Measurements from ENCODE around the gene OTP.
"Not testable (repeated sequence)": the region's sequence is repeated elsewhere in the genome, so short reads cannot be mapped to it uniquely, and the experiment has no call there.

The OTP gene

GRCh38 chr5:77582143-77582542 is 56.4 kb downstream of the OTP start:
- not testable (repeated sequence) for H3K27me3 ChIP-seq (ENCODE audit: control insufficient read depth in 1 of 2, insufficient read depth in 1 of 2, low read length in 2 of 2); H3K18ac ChIP-seq (ENCODE audit: low read depth in 1 of 2, low read length in 2 of 2); H2BK15ac ChIP-seq (ENCODE audit: low read depth, poor library complexity, severe bottlenecking); H3K9me3 ChIP-seq (ENCODE audit: control insufficient read depth, low read length); H3K4me3 ChIP-seq (ENCODE audit: insufficient read depth in 1 of 2, low read depth in 1 of 2, low read length in 2 of 2); DNase-seq; H2BK120ac ChIP-seq (ENCODE audit: low read depth, low read length); H3K4ac ChIP-seq (ENCODE audit: low read depth in 1 of 2, low read length in 2 of 2); H3K4me2 ChIP-seq (ENCODE audit: low read length, poor library complexity, severe bottlenecking); H2AK5ac ChIP-seq (ENCODE audit: low read length, severe bottlenecking); H3K23ac ChIP-seq (ENCODE audit: low read length in 2 of 2); H3K14ac ChIP-seq (ENCODE audit: low read length in 2 of 2); H4K8ac ChIP-seq (ENCODE audit: low read length); H3K27ac ChIP-seq (ENCODE audit: low read length, poor library complexity, severe bottlenecking); H3K79me1 ChIP-seq (replicated peaks; ENCODE audit: low read length, poor library complexity, severe bottlenecking); H2BK12ac ChIP-seq (ENCODE audit: low read length in 2 of 2); H2BK5ac ChIP-seq (ENCODE audit: low read depth, low read length, poor library complexity, severe bottlenecking); H4K91ac ChIP-seq (ENCODE audit: low read length); H3K4me1 ChIP-seq (ENCODE audit: control insufficient read depth, insufficient read depth, low read depth, low read length); H3K36me3 ChIP-seq (ENCODE audit: control insufficient read depth in 1 of 2, insufficient read depth in 2 of 2, low read depth in 1 of 2, low read length in 2 of 2); H2AFZ ChIP-seq (ENCODE audit: low read depth, low read length); H3K9ac ChIP-seq (ENCODE audit: low read length)
- 94% methylated on average over 6 of the region's 7 CpGs for WGBS
